OCI-LY7 (cell line): Measurements from ENCODE around the gene KLHL11.

Experiments
- EZH2phosphoT487 ChIP-seq: fragments of 200-600 bp; sonication (generic); IDR thresholded peaks from 2 replicates; pipeline ENCODE4 v1.6.1; 2018; ENCODE audit warnings: low read depth, borderline replicate concordance, mild to moderate bottlenecking, mixed run types, antibody characterized with exemption, low read length, moderate library complexity, mixed read lengths
- TF ChIP-seq, protein P1 (sequence below): fragments of 200-600 bp; sonication (generic); conservative IDR thresholded peaks from 2 replicates; pipeline ENCODE4 v1.5.1; 2014; ENCODE audit warnings: mild to moderate bottlenecking, antibody characterized with exemption, low read length, moderate library complexity, mixed read lengths

- TF ChIP-seq, protein P1, sequence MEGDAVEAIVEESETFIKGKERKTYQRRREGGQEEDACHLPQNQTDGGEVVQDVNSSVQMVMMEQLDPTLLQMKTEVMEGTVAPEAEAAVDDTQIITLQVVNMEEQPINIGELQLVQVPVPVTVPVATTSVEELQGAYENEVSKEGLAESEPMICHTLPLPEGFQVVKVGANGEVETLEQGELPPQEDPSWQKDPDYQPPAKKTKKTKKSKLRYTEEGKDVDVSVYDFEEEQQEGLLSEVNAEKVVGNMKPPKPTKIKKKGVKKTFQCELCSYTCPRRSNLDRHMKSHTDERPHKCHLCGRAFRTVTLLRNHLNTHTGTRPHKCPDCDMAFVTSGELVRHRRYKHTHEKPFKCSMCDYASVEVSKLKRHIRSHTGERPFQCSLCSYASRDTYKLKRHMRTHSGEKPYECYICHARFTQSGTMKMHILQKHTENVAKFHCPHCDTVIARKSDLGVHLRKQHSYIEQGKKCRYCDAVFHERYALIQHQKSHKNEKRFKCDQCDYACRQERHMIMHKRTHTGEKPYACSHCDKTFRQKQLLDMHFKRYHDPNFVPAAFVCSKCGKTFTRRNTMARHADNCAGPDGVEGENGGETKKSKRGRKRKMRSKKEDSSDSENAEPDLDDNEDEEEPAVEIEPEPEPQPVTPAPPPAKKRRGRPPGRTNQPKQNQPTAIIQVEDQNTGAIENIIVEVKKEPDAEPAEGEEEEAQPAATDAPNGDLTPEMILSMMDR = no peak
- no peak for TF ChIP-seq EZH2phosphoT487
Observed at GRCh38 chr17:41806685-41807445, 58.4 kb downstream of the KLHL11 start.
